ENCODE data around the gene CUTC.

DNA sequence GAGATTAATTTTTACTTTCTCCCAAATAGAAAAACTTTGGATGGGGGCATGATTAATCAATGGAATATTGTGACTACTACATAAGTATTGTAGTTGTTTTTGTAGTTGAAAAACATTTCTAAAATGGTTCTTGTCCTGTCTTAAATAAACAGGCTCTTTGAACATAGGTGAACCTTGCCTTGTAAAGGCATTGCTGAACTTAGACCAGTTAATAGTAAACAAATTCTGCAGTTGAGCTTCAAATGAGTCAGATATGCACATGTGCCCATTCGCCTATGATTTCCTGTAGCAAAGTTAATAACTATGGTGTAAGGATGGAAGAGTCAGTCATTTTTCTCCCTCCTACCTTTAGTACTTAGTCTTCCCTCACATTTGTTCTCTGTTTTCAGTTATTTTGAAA is 22.6 kb downstream of the CUTC start:
- TF ChIP-seq EZH2phosphoT487 (IDR thresholded peaks at IDR 0.05; ENCODE audit: borderline replicate concordance, low read depth, low read length), result no peak
- TF ChIP-seq, protein P1, sequence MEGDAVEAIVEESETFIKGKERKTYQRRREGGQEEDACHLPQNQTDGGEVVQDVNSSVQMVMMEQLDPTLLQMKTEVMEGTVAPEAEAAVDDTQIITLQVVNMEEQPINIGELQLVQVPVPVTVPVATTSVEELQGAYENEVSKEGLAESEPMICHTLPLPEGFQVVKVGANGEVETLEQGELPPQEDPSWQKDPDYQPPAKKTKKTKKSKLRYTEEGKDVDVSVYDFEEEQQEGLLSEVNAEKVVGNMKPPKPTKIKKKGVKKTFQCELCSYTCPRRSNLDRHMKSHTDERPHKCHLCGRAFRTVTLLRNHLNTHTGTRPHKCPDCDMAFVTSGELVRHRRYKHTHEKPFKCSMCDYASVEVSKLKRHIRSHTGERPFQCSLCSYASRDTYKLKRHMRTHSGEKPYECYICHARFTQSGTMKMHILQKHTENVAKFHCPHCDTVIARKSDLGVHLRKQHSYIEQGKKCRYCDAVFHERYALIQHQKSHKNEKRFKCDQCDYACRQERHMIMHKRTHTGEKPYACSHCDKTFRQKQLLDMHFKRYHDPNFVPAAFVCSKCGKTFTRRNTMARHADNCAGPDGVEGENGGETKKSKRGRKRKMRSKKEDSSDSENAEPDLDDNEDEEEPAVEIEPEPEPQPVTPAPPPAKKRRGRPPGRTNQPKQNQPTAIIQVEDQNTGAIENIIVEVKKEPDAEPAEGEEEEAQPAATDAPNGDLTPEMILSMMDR (conservative IDR thresholded peaks at IDR 0.05; ENCODE audit: low read length), result no peak

Data from OCI-LY7 (cell line).